Upper lobe of right lung (tissue), 1 donor: ENCODE results near the gene LPGAT1. TPM values are rescaled to one million over a fixed set of nuclear protein-coding genes. Genes with fewer than 3 reads are reported as not detected.

ENCODE experiments used
- ATAC-seq: fragments of 200-7000 bp; cut with Tn5 transposase; one replicate; pipeline ENCODE4 v1.9.1; 2020; ENCODE audit warnings: mild to moderate bottlenecking, moderate library complexity
- DNase-seq: peaks from one replicate; pipeline ENCODE4 v3.0.0-alpha.2; 2020
- H3K27ac ChIP-seq: fragments of 200-600 bp; one replicate; pipeline ENCODE4 v1.8.0; 2022
- H3K27me3 ChIP-seq: fragments of 200-600 bp; one replicate; pipeline ENCODE4 v1.8.0; 2022; ENCODE audit warnings: mild to moderate bottlenecking
- H3K36me3 ChIP-seq: fragments of 200-600 bp; one replicate; pipeline ENCODE4 v1.8.0; 2022
- H3K4me1 ChIP-seq: fragments of 200-600 bp; one replicate; pipeline ENCODE4 v1.8.0; 2022
- H3K4me3 ChIP-seq: fragments of 200-600 bp; one replicate; pipeline ENCODE4 v1.8.0; 2022; ENCODE audit warnings: mild to moderate bottlenecking
- H3K9me3 ChIP-seq: fragments of 200-600 bp; one replicate; pipeline ENCODE4 v1.8.0; 2022
- CTCF ChIP-seq: fragments of 200-600 bp; IDR thresholded peaks from one replicate; pipeline ENCODE4 v1.8.0; 2022; ENCODE audit warnings: antibody characterized with exemption
- intact Hi-C: fragments of 100-400 bp; cut with DNase I; formaldehyde crosslinking; loops from one replicate; pipeline ENCODE4 v1.11.0; 2022
- total RNA-seq: library from RNA; stranded (reverse); fragmentation: NEBNext Ultra II Directional; extraction: Animal tissue kit (Norgen Biotek cat#: 25700); gene quantifications from one replicate; pipeline ENCODE4 v1.2.1, GENCODE V29; 2021
- donor health status: DM: no; HTN: yes; CAD: no; lungs with severe emphysema.

LPGAT1 gene
- total RNA-seq, 1 donor from 2014 or later = 34.5 TPM

GRCh38 chr1:211843018-211843417 lies 12.5 kb upstream of the LPGAT1 start:
- H3K4me3 ChIP-seq = no peak overlapping the region
- no peak for TF ChIP-seq CTCF
- peaks cover 9% of the 10 kb centered on the region for H3K27me3 ChIP-seq
- peaks cover 6% of the 10 kb centered on the region for H3K4me1 ChIP-seq
- no peak overlapping the region for H3K27ac ChIP-seq
- H3K36me3 ChIP-seq = no peaks in the 10 kb centered on the region
- ATAC-seq = no peak
- no peaks in the 10 kb centered on the region for H3K9me3 ChIP-seq
- no peak for DNase-seq
- intact Hi-C loops = no loop called here

GRCh38 chr1:211842518-211842917 lies 12.0 kb upstream of the LPGAT1 start:
- Histone ChIP-seq H3K9me3 (no peaks in the 10 kb centered on the region), H3K27me3 (peaks cover 10% of the 10 kb centered on the region), H3K4me1 (peaks cover 6% of the 10 kb centered on the region), H3K36me3 (no peaks in the 10 kb centered on the region), H3K27ac (no peak overlapping the region), H3K4me3 (no peak overlapping the region)
- ATAC-seq = no peak
- DNase-seq = no peak
- intact Hi-C loops = no loop called here
- no peak for TF ChIP-seq CTCF

- Histone ChIP-seq H3K27me3 (peaks cover 10% of the 10 kb centered on the region), H3K4me3 (no peak overlapping the region), H3K36me3 (no peaks in the 10 kb centered on the region), H3K27ac (no peak overlapping the region), H3K4me1 (peaks cover 6% of the 10 kb centered on the region), H3K9me3 (no peaks in the 10 kb centered on the region)
- DNase-seq (no peak), ATAC-seq (no peak)
- TF ChIP-seq CTCF = no peak
- intact Hi-C loops = no loop called here
These were observed 8.5 kb upstream of the LPGAT1 start for GRCh38 chr1:211839106-211839505.

GRCh38 chr1:211833174-211833820 lies 2.7 kb upstream of the LPGAT1 start:
- no peak for DNase-seq
- ATAC-seq = no peak
- intact Hi-C loops = no loop called here
- Histone ChIP-seq H3K4me1 (peaks cover 9% of the 10 kb centered on the region), H3K9me3 (no peaks in the 10 kb centered on the region), H3K36me3 (no peaks in the 10 kb centered on the region), H3K4me3 (no peak overlapping the region), H3K27me3 (peaks cover 3% of the 10 kb centered on the region), H3K27ac (no peak overlapping the region)
- no peak for TF ChIP-seq CTCF

- Histone ChIP-seq H3K27me3 (no peaks in the 10 kb centered on the region), H3K9me3 (no peaks in the 10 kb centered on the region), H3K4me1 (peaks cover 16% of the 10 kb centered on the region), H3K36me3 (no peaks in the 10 kb centered on the region), H3K4me3 (no peak overlapping the region), H3K27ac (no peak overlapping the region)
- ATAC-seq = no peak
- TF ChIP-seq CTCF = no peak
- intact Hi-C loops = no loop called here
- no peak for DNase-seq
These were observed 2.1 kb upstream of the LPGAT1 start for GRCh38 chr1:211832661-211833060.
